K562 (cell line): ENCODE data around the gene FAM234A. TPM values are rescaled to one million over a fixed set of nuclear protein-coding genes. Genes with fewer than 3 reads are reported as not detected.

Experiments used
- CSDE1 ChIP-seq, 2 experiments: fragments of 450-650 bp; IDR thresholded peaks; 2 replicates each; pipeline ENCODE4 v1.6.1; 2016; ENCODE audit warnings: mild to moderate bottlenecking in 1 of 2
- DMBX1 ChIP-seq: fragments of 250-450 bp; sonication (Bioruptor Pico); IDR thresholded peaks from 2 replicates; pipeline ENCODE4 v1.8.0; 2022; ENCODE audit warnings: inconsistent platforms, mild to moderate bottlenecking, moderate library complexity, borderline replicate concordance
- KLF10 ChIP-seq: fragments of 250-450 bp; sonication (Bioruptor Pico); IDR thresholded peaks from 2 replicates; pipeline ENCODE4 v1.6.1; 2021; ENCODE audit warnings: matching md5 sums
- SP1 ChIP-seq: sonication (generic); formaldehyde crosslinking; IDR thresholded peaks from 2 replicates; pipeline ENCODE4 v1.8.1; 2022; ENCODE audit warnings: mild to moderate bottlenecking, missing genetic modification reagents
- TCF15 ChIP-seq: fragments of 250-450 bp; sonication (Bioruptor Pico); IDR thresholded peaks from 2 replicates; pipeline ENCODE4 v1.8.0; 2022; ENCODE audit warnings: moderate library complexity, mild to moderate bottlenecking, inconsistent platforms
- ZNF609 ChIP-seq: sonication (generic); formaldehyde crosslinking; IDR thresholded peaks from 2 replicates; pipeline ENCODE4 v1.8.1; 2023; ENCODE audit warnings: missing genetic modification reagents, mild to moderate bottlenecking, borderline replicate concordance
- ZNF830 ChIP-seq: fragments of 250-450 bp; sonication (Bioruptor Pico); IDR thresholded peaks from 2 replicates; pipeline ENCODE4 v1.5.0; 2021; ENCODE audit warnings: mild to moderate bottlenecking
- polyA plus RNA-seq, 8 experiments: library from polyadenylated mRNA; depleted of rRNA in 4 of 8; stranded (reverse) in 5 of 8; unstranded in 3 of 8; fragments of >200 nt; fragmentation: Nextera tagmentation in 2 of 8; fragmentation: Illumina TruSeq in 1 of 8; extraction: Ambion mirVana in 2 of 8; extraction: Trizol in 1 of 8; gene quantifications; 2 replicates each; pipeline versions ENCODE4 v1.2.1 to v1.2.3, GENCODE V29; 2011 to 2014; ENCODE audit warnings: inconsistent platforms in 1 of 8, missing spikeins in 1 of 8
- total RNA-seq, 7 experiments: library from RNA; depleted of rRNA in 6 of 7; stranded (reverse); fragments of >200 nt in 6 of 7; fragmentation: Illumina TruSeq in 2 of 7; extraction: Trizol in 2 of 7; gene quantifications; 2 replicates each; pipeline versions ENCODE4 v1.2.1 to v1.2.3, GENCODE V29; 2011 to 2021; ENCODE audit warnings: low replicate concordance in 1 of 7

The FAM234A gene
- total and polyA plus RNA-seq, 9 of the 15 experiments (the other 6 are each of a cell fraction or from before 2014, with no cell fraction given): 1.0 to 47.9 (median 15.0) TPM

- TF ChIP-seq ZNF609 (no peak), ZNF830 (CRISPR knock-in tag) (no peak), TCF15 (CRISPR knock-in tag) (no peak), CSDE1 (IDR thresholded peaks at IDR 0.05) (no peak), KLF10 (CRISPR knock-in tag) (no peak), SP1 (CRISPR knock-in tag) (no peak), DMBX1 (no peak)
These were observed 8.7 kb downstream of the FAM234A start (continued) for GRCh38 chr16:243348-243747.
